SJSA1 (cell line): Measurements from ENCODE around the gene CCPG1. TPM values are rescaled to one million over a fixed set of nuclear protein-coding genes. Genes with fewer than 3 reads are reported as not detected.
A peak's percentile ranks its signal among the peaks of the same experiment; 100 is the strongest.

ENCODE experiments used
- DNase-seq, 2 experiments: peaks; one replicate each; pipeline ENCODE4 v3.0.0-alpha.2; 2015 to 2020; ENCODE audit warnings: low spot score in 2 of 2, low read depth in 1 of 2
- H3K27ac ChIP-seq: fragments of 250-450 bp; sonication (Bioruptor Pico); 2 replicates; pipeline ENCODE4 v1.5.1; 2020; ENCODE audit warnings: mild to moderate bottlenecking, moderate library complexity
- H3K27me3 ChIP-seq: fragments of 250-450 bp; sonication (Bioruptor Pico); replicated peaks from 2 replicates; pipeline ENCODE4 v1.5.1; 2020; ENCODE audit warnings: mild to moderate bottlenecking, moderate library complexity
- H3K36me3 ChIP-seq: fragments of 250-450 bp; sonication (Bioruptor Pico); 2 replicates; pipeline ENCODE4 v1.5.1; 2020; ENCODE audit warnings: mild to moderate bottlenecking
- H3K4me1 ChIP-seq: fragments of 250-450 bp; sonication (Bioruptor Pico); replicated peaks from 2 replicates; pipeline ENCODE4 v1.6.1; 2021; ENCODE audit warnings: mild to moderate bottlenecking
- H3K4me3 ChIP-seq: fragments of 250-450 bp; sonication (Bioruptor Pico); 2 replicates; pipeline ENCODE4 v1.5.1; 2020; ENCODE audit warnings: mild to moderate bottlenecking
- H3K9me3 ChIP-seq: fragments of 250-450 bp; sonication (Bioruptor Pico); replicated peaks from 2 replicates; pipeline ENCODE4 v1.5.1; 2020; ENCODE audit warnings: mild to moderate bottlenecking
- total RNA-seq: library from RNA; depleted of rRNA; stranded (reverse); fragments of >200 nt; shearing (Covaris generic); gene quantifications from 2 replicates; pipeline ENCODE4 v1.2.3, GENCODE V29; 2014; rRNA removed

Gene CCPG1
- total RNA-seq, 1 experiment from 2014 or later = 28.2 TPM

DNA sequence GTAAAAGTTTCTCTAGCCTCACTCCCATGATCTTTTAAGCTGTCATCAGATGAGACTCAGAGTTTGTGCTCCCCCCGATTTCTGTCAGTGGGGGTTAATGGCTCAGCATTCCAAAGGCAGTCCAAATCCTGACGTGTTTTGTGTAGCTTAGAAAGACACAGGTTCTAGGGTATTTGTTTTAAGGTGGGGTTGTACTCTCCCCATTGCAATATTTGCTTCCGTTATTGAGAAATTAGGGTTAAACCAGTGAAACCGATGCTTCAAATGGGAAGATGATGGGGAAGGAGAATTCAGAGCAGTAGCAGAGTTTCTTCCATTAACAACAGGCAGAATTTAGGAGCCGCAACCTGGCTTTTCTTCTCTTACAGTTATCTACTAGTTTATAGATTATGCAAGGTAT, 85.7 kb downstream of the CCPG1 start:
- H3K27ac ChIP-seq = no peak overlapping the region
- no peaks in the 10 kb centered on the region for H3K27me3 ChIP-seq
- H3K4me3 ChIP-seq = no peak overlapping the region
- no peaks in the 10 kb centered on the region for H3K9me3 ChIP-seq
- no peak for DNase-seq
- H3K36me3 ChIP-seq = peaks cover 3% of the 10 kb centered on the region; the same call in 1 of the 2 replicates
- H3K4me1 ChIP-seq = peaks cover 7% of the 10 kb centered on the region

- Histone ChIP-seq H3K36me3 (peaks cover 10% of the 10 kb centered on the region; the same call in 1 of the 2 replicates), H3K9me3 (no peaks in the 10 kb centered on the region), H3K27me3 (no peaks in the 10 kb centered on the region), H3K4me1 (peaks cover 7% of the 10 kb centered on the region), H3K27ac (no peak overlapping the region), H3K4me3 (no peak overlapping the region)
- DNase-seq = no peak
Observed at GRCh38 chr15:55320963-55321362, 87.2 kb downstream of the CCPG1 start.

DNA sequence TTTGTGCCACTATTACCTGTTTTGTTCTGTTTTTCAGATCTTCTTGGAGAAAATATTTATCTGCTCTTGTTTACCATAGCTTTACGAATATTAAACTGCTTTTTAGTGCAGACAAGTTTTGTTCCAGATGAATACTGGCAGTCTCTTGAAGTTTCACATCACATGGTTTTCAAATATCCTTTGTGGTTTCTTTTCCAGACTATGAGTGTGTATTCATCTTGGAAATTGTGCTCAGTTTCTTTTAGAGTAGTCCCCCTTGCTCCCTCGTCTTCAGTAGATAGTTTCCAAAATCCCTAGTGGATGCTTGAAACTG, 88.0 kb downstream of the CCPG1 start:
- Histone ChIP-seq H3K4me1 (peaks cover 7% of the 10 kb centered on the region), H3K4me3 (peak overlapping the region; percentile 73; the same call in 1 of the 2 replicates), H3K27me3 (no peaks in the 10 kb centered on the region), H3K36me3 (peaks cover 10% of the 10 kb centered on the region; the same call in 1 of the 2 replicates), H3K9me3 (no peaks in the 10 kb centered on the region), H3K27ac (no peak overlapping the region)
- no peak for DNase-seq

- Histone ChIP-seq H3K27ac (peak overlapping the region; percentile 96), H3K4me1 (peaks cover 7% of the 10 kb centered on the region), H3K4me3 (peak overlapping the region; percentile 73), H3K36me3 (peaks cover 8% of the 10 kb centered on the region; the same call in 1 of the 2 replicates), H3K9me3 (no peaks in the 10 kb centered on the region), H3K27me3 (no peaks in the 10 kb centered on the region)
- DNase-seq = peak in 1 of 2 experiments; percentile 7
Observed at GRCh38 chr15:55319537-55320237, 88.5 kb downstream of the CCPG1 start.

DNA sequence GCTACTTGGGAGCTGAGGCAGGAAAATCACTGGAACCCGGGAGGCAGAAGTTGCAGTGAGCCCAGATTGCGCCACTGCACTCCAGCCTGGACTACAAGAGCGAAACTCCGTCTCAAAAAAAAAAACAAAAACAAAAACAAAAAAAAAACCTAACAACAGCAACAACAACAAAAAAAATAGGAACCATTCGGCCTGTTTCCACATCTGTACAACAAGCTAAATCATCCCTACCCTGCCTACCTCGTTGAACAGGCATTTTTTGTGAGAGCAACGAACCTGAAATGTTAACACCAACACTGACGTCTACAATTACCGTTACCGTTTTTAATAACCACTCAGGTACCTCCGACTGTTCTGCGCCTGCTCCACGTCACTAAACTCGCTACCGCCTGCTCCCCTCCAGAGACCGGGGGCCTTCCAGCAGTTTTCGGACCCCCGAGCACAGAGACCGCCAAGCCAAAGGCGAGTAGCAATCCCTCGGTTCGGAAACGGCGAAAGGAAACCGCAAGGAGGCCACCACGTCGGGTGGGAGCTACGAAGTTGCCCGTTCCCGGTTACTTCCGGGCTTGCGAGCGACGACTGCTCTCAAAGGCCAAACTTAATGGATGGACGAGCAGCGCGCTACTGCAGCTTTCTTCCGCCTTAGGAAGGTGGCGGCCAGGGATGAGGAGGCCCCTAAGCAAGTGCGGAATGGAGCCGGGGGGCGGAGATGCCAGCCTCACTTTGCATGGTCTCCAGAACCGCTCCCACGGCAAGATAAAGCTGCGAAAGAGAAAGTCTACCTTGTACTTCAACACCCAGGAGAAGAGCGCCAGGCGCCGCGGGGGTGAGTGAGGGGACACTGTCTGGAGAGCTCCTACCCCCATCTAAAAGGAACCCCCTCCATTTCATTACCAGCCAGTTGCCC, 89.3 kb downstream of the CCPG1 start, which contains the start of the genes PIGB and PIGBOS1:
Gene PIGB, plus strand, starts transcription at position 635 of the 907 bp plus-strand sequence. Its CDS starts 29 bp downstream, at position 664.
Gene PIGBOS1, minus strand, starts transcription at position 536 of the 907 bp plus-strand sequence. CDS start 1,331 bp downstream, outside the sequence.
- Histone ChIP-seq H3K27ac (peak within 1 kb of the TSS; percentile 96), H3K4me1 (peaks cover 7% of the 10 kb centered on the region), H3K36me3 (peaks cover 8% of the 10 kb centered on the region; the same call in 1 of the 2 replicates), H3K27me3 (no peaks in the 10 kb centered on the region), H3K4me3 (peak within 1 kb of the TSS; percentile 73), H3K9me3 (no peaks in the 10 kb centered on the region)
- peak; percentile 88 to 90 for DNase-seq

Other genes starting within 250 kb of the CCPG1 start
- 86.4 and 103 TPM in 2 replicates for gene RSL24D1, start 211.4 kb downstream of the CCPG1 start, total RNA-seq
- 13.0 and 20.3 TPM in 2 replicates for gene RAB27A, start 118.5 kb downstream of the CCPG1 start, total RNA-seq
- 23.9 and 39.6 TPM in 2 replicates for gene PIGBOS1, start 89.2 kb downstream of the CCPG1 start, total RNA-seq
- 17.0 and 20.6 TPM in 2 replicates for gene PIGB, start 89.1 kb downstream of the CCPG1 start, total RNA-seq
- gene PIERCE2, start 136 bp upstream of the CCPG1 start, total RNA-seq = not detected in 2 replicates
- gene DNAAF4, start 99.9 kb upstream of the CCPG1 start, total RNA-seq = 0.45 and 20.3 TPM in 2 replicates
- 5.9 and 9.9 TPM in 2 replicates for gene PYGO1, start 180.0 kb upstream of the CCPG1 start, total RNA-seq